OCI-LY1 (cell line): ENCODE measurements around the gene SLC24A3.

Source experiments
- CTCF ChIP-seq: fragments of 200-600 bp; sonication (generic), shearing (Covaris generic); IDR thresholded peaks from 2 replicates; pipeline ENCODE4 v1.5.1; 2017; ENCODE audit warnings: mild to moderate bottlenecking, antibody characterized with exemption, low read length, moderate library complexity, mixed read lengths
- EZH2 ChIP-seq: fragments of 200-600 bp; sonication (generic), shearing (Covaris generic); IDR thresholded peaks from 2 replicates; pipeline ENCODE4 v1.8.0; 2017; ENCODE audit warnings: borderline replicate concordance, mixed run types, mild to moderate bottlenecking, antibody characterized with exemption, low read length, moderate library complexity, mixed read lengths

GRCh38 chr20:19761326-19761725 lies 548.9 kb downstream of the SLC24A3 start:
- TF ChIP-seq CTCF (no peak), EZH2 (no peak)
